HepG2 (cell line): ENCODE results near the gene RRAD. TPM values are rescaled to one million over a fixed set of nuclear protein-coding genes. Genes with fewer than 3 reads are reported as not detected.

Experiments
- ATM ChIP-seq: fragments of 450-650 bp; IDR thresholded peaks from 2 replicates; pipeline ENCODE4 v1.7.1; 2017; ENCODE audit warnings: mild to moderate bottlenecking, borderline replicate concordance
- CCAR2 ChIP-seq: fragments of 200-400 bp; formaldehyde crosslinking; optimal IDR thresholded peaks from 2 replicates; pipeline ENCODE3; 2018; ENCODE audit warnings: low read depth, mild to moderate bottlenecking, low read length, moderate library complexity
- ELF1 ChIP-seq: sonication (generic); formaldehyde crosslinking; IDR thresholded peaks from 2 replicates; pipeline ENCODE4 v1.4.0; 2020; ENCODE audit warnings: missing genetic modification reagents
- FOSL1 ChIP-seq: sonication (generic); formaldehyde crosslinking; IDR thresholded peaks from 2 replicates; pipeline ENCODE4 v1.9.0; 2021; ENCODE audit warnings: missing genetic modification reagents, borderline replicate concordance
- FOXO1 ChIP-seq: sonication (generic); formaldehyde crosslinking; IDR thresholded peaks from 2 replicates; pipeline ENCODE4 v1.4.0; 2020; ENCODE audit warnings: missing genetic modification reagents
- GABPA ChIP-seq, 2 experiments: IDR thresholded peaks; 2 replicates each; pipeline ENCODE4 v1.6.1; 2011 to 2016; ENCODE audit warnings: low read depth in 2 of 2, low read length in 1 of 2, missing biosample characterization in 1 of 2, missing genetic modification characterization in 1 of 2
- HOXA3 ChIP-seq: sonication (generic); formaldehyde crosslinking; IDR thresholded peaks from 2 replicates; pipeline ENCODE4 v1.5.0; 2020; ENCODE audit warnings: missing genetic modification reagents
- KDM4B ChIP-seq: sonication (generic); formaldehyde crosslinking; IDR thresholded peaks from 2 replicates; pipeline ENCODE4 v1.4.0; 2020; ENCODE audit warnings: missing genetic modification reagents
- LCORL ChIP-seq, 2 experiments: fragments of 450-650 bp in 1 of 2; sonication (generic) in 1 of 2; formaldehyde crosslinking in 1 of 2; IDR thresholded peaks; 2 replicates each; pipeline versions ENCODE4 v1.5.0 to v1.6.1; 2017 to 2020; ENCODE audit warnings: antibody characterized with exemption in 1 of 2, missing genetic modification reagents in 1 of 2
- PBX3 ChIP-seq: sonication (generic); formaldehyde crosslinking; IDR thresholded peaks from 2 replicates; pipeline ENCODE4 v1.8.1; 2023; ENCODE audit warnings: missing genetic modification reagents, inconsistent platforms, borderline replicate concordance
- RCOR2 ChIP-seq: IDR thresholded peaks from 2 replicates; pipeline ENCODE4 v1.6.1; 2016; ENCODE audit warnings: missing biosample characterization, missing genetic modification reagents
- RFX3 ChIP-seq: IDR thresholded peaks from 2 replicates; pipeline ENCODE4 v1.6.1; 2016; ENCODE audit warnings: missing biosample characterization, missing genetic modification reagents
- SIX4 ChIP-seq: sonication (generic); formaldehyde crosslinking; IDR thresholded peaks from 2 replicates; pipeline ENCODE4 v1.4.0; 2020; ENCODE audit warnings: missing genetic modification reagents
- TCF7 ChIP-seq: sonication (generic); IDR thresholded peaks from 2 replicates; pipeline ENCODE4 v1.6.1; 2016; ENCODE audit warnings: antibody characterized with exemption, low read depth
- ZBTB33 ChIP-seq: sonication (generic); formaldehyde crosslinking; IDR thresholded peaks from 2 replicates; pipeline ENCODE4 v1.4.0; 2020; ENCODE audit warnings: missing genetic modification reagents
- ZNF12 ChIP-seq: sonication (generic); formaldehyde crosslinking; IDR thresholded peaks from 2 replicates; pipeline ENCODE4 v1.5.0; 2020; ENCODE audit warnings: missing genetic modification reagents
- ZNF607 ChIP-seq: sonication (generic); formaldehyde crosslinking; IDR thresholded peaks from 2 replicates; pipeline ENCODE4 v1.5.1; 2020; ENCODE audit warnings: missing genetic modification reagents, mild to moderate bottlenecking, borderline replicate concordance
- ZNF678 ChIP-seq: sonication (generic); formaldehyde crosslinking; IDR thresholded peaks from 2 replicates; pipeline ENCODE4 v1.4.0; 2020; ENCODE audit warnings: mild to moderate bottlenecking, missing genetic modification reagents
- ZNF720 ChIP-seq: sonication (generic); formaldehyde crosslinking; IDR thresholded peaks from 2 replicates; pipeline ENCODE4 v1.4.0; 2020; ENCODE audit warnings: missing genetic modification reagents
- ZNF841 ChIP-seq: sonication (generic); formaldehyde crosslinking; IDR thresholded peaks from 2 replicates; pipeline ENCODE4 v1.8.1; 2023; ENCODE audit warnings: missing genetic modification reagents, borderline replicate concordance
- polyA plus RNA-seq, 8 experiments: library from polyadenylated mRNA; depleted of rRNA in 3 of 8; stranded (reverse) in 7 of 8; unstranded in 1 of 8; fragments of >200 nt; fragmentation: Illumina TruSeq in 4 of 8; extraction: Trizol in 4 of 8; gene quantifications; 2 replicates each; pipeline versions ENCODE4 v1.2.1 to v1.2.3, GENCODE V29; 2011 to 2016; ENCODE audit warnings: low read depth in 4 of 8, missing spikeins in 1 of 8, mixed read lengths in 1 of 8; ENCODE audit not compliant: insufficient read depth in 1 of 8
- total RNA-seq, 5 experiments: library from RNA; depleted of rRNA; stranded (reverse); fragments of >200 nt; fragmentation: Illumina TruSeq; extraction: Trizol; gene quantifications; 2 replicates each; pipeline ENCODE4 v1.2.3, GENCODE V29; 2016; ENCODE audit warnings: low read depth in 1 of 5
- TF ChIP-seq, protein P1 (sequence below): IDR thresholded peaks from 2 replicates; pipeline ENCODE4 v1.6.1; 2012; ENCODE audit warnings: inconsistent platforms
- TF ChIP-seq, protein P2 (sequence below): sonication (generic); formaldehyde crosslinking; IDR thresholded peaks from 2 replicates; pipeline ENCODE4 v1.4.0; 2020; ENCODE audit warnings: mild to moderate bottlenecking, missing genetic modification reagents

RRAD gene
- total and polyA plus RNA-seq, 2 of the 13 experiments (the other 11 are each of a cell fraction or from before 2014, with no cell fraction given) = 0.80 to 1.1 TPM

- no peak for TF ChIP-seq RCOR2 (CRISPR knock-in tag)
- peak; percentile 80; the same call in 1 of the 2 replicates for TF ChIP-seq SIX4 (CRISPR knock-in tag)
- TF ChIP-seq, protein P1, sequence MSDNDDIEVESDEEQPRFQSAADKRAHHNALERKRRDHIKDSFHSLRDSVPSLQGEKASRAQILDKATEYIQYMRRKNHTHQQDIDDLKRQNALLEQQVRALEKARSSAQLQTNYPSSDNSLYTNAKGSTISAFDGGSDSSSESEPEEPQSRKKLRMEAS = peak; percentile 39; the same call in 1 of the 2 replicates
- TF ChIP-seq FOXO1 (CRISPR knock-in tag) = peak; percentile 74
- peak; percentile 39; the same call in 1 of the 2 replicates for TF ChIP-seq HOXA3 (CRISPR knock-in tag)
- TF ChIP-seq ZNF12 (CRISPR knock-in tag) = 0 out of 2 replicates have a peak, but pooled peaks have one; percentile 23
- no peak for TF ChIP-seq FOSL1 (CRISPR knock-in tag)
- peak; percentile 96 for TF ChIP-seq TCF7
- no peak for TF ChIP-seq ZBTB33 (CRISPR knock-in tag)
- TF ChIP-seq KDM4B = no peak; the same call in 1 of the 2 replicates
- TF ChIP-seq GABPA (IDR thresholded peaks at IDR 0.05; ENCODE audit: low read depth, low read length) = no peak
- peak; percentile 41; the same call in 1 of the 2 replicates for TF ChIP-seq GABPA (CRISPR knock-in tag; IDR thresholded peaks at IDR 0.05; ENCODE audit: low read depth)
- TF ChIP-seq ZNF841 = no peak
- no peak for TF ChIP-seq ZNF720 (CRISPR knock-in tag)
- no peak; the same call in 1 of the 2 replicates for TF ChIP-seq LCORL (IDR thresholded peaks at IDR 0.05)
- TF ChIP-seq LCORL (CRISPR knock-in tag; IDR thresholded peaks at IDR 0.05) = peak; percentile 85
- no peak for TF ChIP-seq ZNF678 (CRISPR knock-in tag)
- TF ChIP-seq PBX3 (CRISPR knock-in tag) = no peak
- no peak for TF ChIP-seq ATM
- TF ChIP-seq ELF1 = no peak
- TF ChIP-seq ZNF607 (CRISPR knock-in tag) = peak; percentile 67; the same call in 1 of the 2 replicates
- TF ChIP-seq, protein P2, sequence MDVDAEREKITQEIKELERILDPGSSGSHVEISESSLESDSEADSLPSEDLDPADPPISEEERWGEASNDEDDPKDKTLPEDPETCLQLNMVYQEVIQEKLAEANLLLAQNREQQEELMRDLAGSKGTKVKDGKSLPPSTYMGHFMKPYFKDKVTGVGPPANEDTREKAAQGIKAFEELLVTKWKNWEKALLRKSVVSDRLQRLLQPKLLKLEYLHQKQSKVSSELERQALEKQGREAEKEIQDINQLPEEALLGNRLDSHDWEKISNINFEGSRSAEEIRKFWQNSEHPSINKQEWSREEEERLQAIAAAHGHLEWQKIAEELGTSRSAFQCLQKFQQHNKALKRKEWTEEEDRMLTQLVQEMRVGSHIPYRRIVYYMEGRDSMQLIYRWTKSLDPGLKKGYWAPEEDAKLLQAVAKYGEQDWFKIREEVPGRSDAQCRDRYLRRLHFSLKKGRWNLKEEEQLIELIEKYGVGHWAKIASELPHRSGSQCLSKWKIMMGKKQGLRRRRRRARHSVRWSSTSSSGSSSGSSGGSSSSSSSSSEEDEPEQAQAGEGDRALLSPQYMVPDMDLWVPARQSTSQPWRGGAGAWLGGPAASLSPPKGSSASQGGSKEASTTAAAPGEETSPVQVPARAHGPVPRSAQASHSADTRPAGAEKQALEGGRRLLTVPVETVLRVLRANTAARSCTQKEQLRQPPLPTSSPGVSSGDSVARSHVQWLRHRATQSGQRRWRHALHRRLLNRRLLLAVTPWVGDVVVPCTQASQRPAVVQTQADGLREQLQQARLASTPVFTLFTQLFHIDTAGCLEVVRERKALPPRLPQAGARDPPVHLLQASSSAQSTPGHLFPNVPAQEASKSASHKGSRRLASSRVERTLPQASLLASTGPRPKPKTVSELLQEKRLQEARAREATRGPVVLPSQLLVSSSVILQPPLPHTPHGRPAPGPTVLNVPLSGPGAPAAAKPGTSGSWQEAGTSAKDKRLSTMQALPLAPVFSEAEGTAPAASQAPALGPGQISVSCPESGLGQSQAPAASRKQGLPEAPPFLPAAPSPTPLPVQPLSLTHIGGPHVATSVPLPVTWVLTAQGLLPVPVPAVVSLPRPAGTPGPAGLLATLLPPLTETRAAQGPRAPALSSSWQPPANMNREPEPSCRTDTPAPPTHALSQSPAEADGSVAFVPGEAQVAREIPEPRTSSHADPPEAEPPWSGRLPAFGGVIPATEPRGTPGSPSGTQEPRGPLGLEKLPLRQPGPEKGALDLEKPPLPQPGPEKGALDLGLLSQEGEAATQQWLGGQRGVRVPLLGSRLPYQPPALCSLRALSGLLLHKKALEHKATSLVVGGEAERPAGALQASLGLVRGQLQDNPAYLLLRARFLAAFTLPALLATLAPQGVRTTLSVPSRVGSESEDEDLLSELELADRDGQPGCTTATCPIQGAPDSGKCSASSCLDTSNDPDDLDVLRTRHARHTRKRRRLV (CRISPR knock-in tag) = 0 out of 2 replicates have a peak, but pooled peaks have one; percentile 20
- no peak for TF ChIP-seq CCAR2
- no peak for TF ChIP-seq RFX3 (CRISPR knock-in tag)
Observed at GRCh38 chr16:66904846-66905632, 20.3 kb downstream of the RRAD start (continued).
